LHCN-M2 (cell line): ENCODE measurements around the gene EXOSC5. TPM values are rescaled to one million over a fixed set of nuclear protein-coding genes. Genes with fewer than 3 reads are reported as not detected.
"Not testable (repeated sequence)": the region's sequence is repeated elsewhere in the genome, so short reads cannot be mapped to it uniquely, and the experiment has no call there.

Experiments used
- DNase-seq: peaks from one replicate; pipeline ENCODE4 v3.0.0-alpha.2; 2012; ENCODE audit warnings: low read depth
- total RNA-seq: library from RNA; depleted of rRNA; stranded (reverse); fragments of >200 nt; gene quantifications from 2 replicates; pipeline ENCODE4 v1.2.3, GENCODE V29; 2014

Gene EXOSC5
- total RNA-seq, 1 experiment from 2014 or later = 28.6 TPM

GRCh38 chr19:41408256-41408655 is 11.1 kb upstream of the EXOSC5 start:
- DNase-seq = no peak

DNA sequence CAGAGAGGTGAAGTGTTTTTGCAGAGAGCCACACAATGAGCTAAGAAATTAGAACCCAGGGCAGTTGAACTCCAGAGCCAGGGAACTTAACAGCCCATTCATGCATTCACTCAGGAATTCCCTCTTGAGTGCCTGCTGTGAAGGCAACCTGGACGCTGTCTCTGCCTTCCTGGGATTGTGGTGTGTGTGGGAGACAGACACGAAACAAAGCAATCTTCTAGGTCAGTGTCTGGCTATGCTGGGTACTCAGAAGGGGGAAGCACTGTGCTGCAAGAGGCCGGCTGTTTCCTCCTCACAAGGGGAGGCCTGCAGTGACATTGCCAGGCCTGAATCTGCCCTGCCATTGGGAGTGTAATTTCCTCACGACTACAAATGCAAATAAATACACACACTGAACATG is 10.1 kb upstream of the EXOSC5 start:
- DNase-seq = no peak

DNA sequence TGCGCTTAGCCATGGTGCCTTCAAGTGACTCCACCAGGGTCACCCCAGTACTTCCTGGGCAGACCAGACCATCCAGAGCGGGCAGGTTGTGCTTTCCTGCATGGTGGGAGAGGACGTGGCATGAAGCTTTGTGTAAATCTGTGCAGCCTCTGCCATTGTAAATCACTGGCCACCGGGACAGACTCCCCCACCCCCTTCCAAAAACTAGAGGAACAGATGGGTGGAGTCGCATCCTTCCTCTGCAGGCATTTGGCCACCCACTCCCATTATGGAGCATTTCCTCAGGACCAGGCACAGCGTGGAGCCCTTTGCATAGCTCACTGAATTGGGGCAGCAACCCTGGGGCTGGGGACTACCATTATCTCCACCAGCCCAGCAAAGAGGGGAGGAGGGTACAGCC is 8.6 kb upstream of the EXOSC5 start:
- DNase-seq = no peak

- no peak for DNase-seq
These were observed 6.2 kb upstream of the EXOSC5 start for GRCh38 chr19:41403181-41403970.

- DNase-seq = no peak
These were observed 4.9 kb upstream of the EXOSC5 start for GRCh38 chr19:41402010-41402409.

GRCh38 chr19:41401483-41401882 is 4.3 kb upstream of the EXOSC5 start:
- no peak for DNase-seq

DNA sequence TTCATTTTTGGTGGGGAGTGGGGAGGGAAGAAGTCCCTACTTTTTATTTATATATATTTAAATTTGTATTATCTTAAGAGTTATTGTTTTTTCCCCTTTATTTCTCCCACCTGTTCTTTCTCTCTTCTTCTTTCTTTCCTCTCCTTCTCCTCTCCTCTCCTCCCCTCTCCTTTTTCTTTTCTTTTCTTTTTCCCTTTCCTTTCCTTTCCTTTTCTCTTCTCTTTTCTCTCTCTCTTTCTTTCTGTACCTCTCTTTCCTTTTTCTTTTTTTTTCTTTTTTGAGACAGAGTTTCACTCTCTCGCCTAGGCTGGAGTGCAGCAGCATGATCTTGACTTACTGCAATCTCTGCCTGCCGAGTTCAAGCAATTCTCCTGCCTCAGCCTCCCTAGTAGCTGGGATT is 2.4 kb upstream of the EXOSC5 start:
- no peak for DNase-seq

DNA sequence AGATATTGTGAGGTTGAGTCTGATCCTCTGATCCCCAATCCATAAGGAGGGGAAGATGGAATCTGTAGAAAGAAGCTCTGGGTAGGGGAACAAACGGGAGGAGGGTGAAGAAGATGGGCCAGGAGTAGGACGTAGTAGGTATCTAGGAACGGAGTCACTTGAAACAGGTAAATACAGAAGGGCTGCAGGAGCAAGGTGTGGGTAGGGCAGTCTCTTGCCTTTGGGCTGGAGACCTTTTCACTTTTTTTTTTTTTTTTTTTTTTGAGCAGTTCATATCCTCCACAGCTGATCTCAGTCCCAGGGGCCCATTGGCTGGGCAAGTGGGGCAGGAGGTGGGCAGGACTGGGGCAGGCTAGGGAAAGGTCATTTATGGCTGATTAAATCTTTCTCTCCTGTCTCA is 1.9 kb upstream of the EXOSC5 start:
- no peak for DNase-seq

- DNase-seq = no peak
These were observed 1.4 kb upstream of the EXOSC5 start for GRCh38 chr19:41398598-41398997.

GRCh38 chr19:41398050-41398418 is 875 bp upstream of the EXOSC5 start:
- peak; percentile 4 for DNase-seq

DNA sequence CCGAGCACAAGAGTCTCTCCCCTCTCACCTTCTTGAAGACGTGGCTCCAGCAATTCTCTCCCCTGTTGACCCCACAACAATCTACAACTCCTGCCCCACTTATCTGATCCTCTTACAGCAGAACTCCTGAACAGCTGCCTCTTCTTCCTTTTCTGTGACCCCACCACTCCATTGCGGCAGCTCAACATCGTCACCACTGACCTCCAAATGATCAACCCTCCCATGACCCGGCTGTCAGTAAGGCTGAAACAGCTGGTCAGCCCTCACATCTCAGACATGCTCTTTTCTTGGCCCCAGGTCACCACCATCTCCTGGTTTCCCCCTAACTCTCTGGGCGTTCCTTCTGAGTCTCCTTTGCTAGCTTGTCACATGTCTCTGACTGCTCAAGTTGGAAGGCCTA is 1.8 kb downstream of the EXOSC5 start:
- no peak for DNase-seq

GRCh38 chr19:41392775-41393174 is 4.4 kb downstream of the EXOSC5 start:
- DNase-seq = no peak

DNA sequence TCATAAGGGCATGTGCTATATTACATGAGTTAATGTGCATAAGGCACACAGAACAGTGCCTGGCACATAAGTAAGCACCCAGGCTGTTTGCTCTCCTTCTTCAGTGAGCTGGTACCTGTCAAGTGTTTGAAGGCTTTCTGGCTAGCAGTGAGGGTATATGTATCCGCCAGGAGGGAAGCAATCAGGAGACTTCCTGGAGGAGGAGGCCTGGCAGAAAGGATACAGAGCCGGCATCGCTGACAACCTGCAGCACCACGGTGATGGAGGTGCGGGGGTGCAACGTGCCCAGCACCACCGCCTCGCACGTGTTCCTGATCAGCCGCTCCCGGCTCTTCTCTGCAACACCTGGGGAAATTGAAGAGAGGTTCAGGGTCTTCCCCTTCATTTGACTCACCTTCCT is 5.5 kb downstream of the EXOSC5 start:
- no peak for DNase-seq

GRCh38 chr19:41386442-41386841 is 10.7 kb downstream of the EXOSC5 start:
- DNase-seq = no peak

- DNase-seq = no peak
These were observed 12.8 kb downstream of the EXOSC5 start for GRCh38 chr19:41384351-41384750.

DNA sequence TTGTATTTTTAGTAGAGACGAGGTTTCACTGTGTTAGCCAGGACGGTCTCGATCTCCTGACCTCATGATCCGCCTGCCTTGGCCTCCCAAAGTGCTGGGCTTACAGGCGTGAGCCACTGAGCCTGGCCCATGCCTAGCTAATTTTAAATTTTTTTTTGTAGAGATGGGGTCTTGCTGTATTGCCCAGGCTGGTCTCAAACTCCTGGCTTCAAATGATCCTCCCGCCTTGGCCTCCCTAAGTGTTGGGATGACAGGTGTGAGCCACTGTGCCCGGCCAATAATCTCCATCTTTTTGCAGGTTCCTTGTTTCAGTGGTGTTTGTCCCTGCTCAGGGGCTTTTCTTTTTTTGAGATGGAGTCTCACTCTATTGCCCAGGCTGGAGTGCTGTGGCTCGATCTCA is 15.6 kb downstream of the EXOSC5 start:
- DNase-seq = not testable (repeated sequence)

DNA sequence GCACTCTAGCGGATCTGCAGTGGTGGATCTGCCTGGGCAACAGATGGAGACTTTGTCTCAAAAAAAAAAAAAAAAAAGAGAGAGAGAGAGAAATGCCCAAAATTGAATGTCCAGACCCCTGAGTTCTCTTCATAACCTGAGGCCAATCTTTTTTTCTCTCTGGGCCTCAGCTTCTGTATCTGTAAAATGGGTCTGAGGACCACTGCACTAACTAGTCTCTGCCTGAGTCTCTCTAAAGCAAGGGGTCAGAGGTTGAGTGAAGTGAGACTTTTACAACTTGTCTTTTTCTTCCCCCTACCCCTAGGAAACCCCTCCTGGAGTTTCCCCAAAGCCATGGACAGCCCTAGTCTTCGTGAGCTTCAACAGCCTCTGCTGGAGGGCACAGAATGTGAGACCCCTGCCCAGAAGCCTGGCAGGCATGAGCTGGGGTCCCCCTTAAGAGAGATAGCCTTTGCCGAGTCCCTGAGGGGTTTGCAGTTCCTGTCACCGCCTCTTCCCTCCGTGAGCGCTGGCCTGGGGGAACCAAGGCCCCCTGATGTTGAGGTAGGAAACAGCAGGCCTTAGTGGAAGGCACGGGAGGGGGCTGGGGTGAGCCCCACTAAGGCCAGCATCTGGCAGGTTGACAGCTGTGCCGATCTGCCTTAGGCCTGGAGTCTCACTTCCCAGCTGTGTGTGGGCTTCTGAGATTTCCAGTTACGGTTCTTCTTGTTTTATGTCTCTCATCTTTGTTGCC is 19.0 kb downstream of the EXOSC5 start:
- DNase-seq = no peak

- no peak for DNase-seq
These were observed 20.2 kb downstream of the EXOSC5 start for GRCh38 chr19:41376998-41377365.

DNA sequence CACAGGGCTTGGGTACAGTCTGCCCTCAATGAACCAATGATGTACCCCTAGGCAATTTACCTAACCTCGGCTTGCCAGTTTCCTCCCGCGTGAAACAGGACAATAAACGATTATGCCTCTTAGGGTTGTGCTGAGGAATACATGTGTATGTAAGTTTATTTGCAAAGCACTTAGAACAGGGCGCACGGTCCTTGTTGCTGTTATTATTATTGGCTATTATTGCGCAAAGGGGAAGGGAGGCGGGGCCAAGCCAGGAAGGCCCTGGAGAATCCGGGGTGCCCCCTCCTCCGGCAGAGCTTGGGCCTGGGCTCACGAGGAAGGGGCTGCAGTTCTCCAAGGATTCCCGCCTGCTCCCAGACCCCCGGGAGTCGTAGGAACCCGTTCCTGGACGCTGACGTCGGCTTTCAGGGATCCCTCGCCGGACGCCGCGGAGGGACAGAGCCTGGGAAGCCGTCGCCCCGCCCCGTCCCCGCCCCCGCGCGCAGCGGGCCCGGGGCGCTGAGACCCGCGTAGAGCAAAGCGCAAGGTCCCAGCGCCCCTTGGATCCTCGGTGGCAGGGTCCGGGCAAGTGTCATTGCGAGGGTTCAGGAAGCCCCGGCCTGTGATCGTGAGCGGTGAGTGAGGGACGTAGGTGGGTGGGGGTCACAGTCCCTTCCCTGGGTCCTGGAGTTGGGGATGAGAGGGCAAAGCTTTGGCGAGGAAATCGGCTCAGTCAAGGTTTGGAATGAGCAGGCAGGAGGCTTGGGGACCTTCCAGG is 20.7 kb downstream of the EXOSC5 start, which contains the start of gene TMEM91:
TSS of gene TMEM91 (plus strand) at position 293 of the 757 bp plus-strand sequence. CDS start 1,777 bp downstream, outside the sequence.
- DNase-seq = no peak

GRCh38 chr19:41373993-41374392 is 23.2 kb downstream of the EXOSC5 start:
- peak; percentile 88 for DNase-seq

- no peak for DNase-seq
These were observed 24.7 kb downstream of the EXOSC5 start for GRCh38 chr19:41372501-41372900.

- DNase-seq = no peak
These were observed 25.6 kb downstream of the EXOSC5 start for GRCh38 chr19:41371541-41371940.
